Activated CD4-positive, alpha-beta T cell treated with anti-CD3 and anti-CD28 coated beads, Interleukin-2, amount 50 U/mL, for 16 hours (primary cell): ENCODE results near the gene PTPN23.

ENCODE experiments used
- DNase-seq: peaks from one replicate; pipeline ENCODE4 v3.0.0-alpha.2; 2020

PTPN23 gene

GRCh38 chr3:47370887-47371697 is 9.7 kb upstream of the PTPN23 start:
- peak; percentile 34 for DNase-seq

DNA sequence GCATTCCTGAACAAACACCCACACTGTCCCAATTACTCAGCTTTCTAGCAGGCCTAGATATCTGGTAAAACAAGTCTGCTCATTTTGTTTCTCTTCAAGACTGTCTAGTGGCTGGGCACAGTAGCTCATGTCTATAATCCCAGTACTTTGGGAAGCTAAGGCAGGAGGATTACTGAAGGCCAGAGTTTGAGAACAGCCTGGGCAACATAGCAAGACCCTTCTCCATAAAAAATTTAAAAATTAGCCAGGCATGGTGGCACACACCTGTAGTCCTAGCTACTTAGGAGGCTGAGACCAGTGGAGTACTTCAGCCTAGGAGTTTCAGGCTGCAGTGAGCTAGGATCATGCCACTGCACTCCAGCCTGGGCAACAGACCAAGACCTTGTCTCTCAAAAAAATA is 6.2 kb upstream of the PTPN23 start:
- DNase-seq, result no peak

GRCh38 chr3:47376393-47376792 is 4.4 kb upstream of the PTPN23 start:
- DNase-seq, result no peak

DNA sequence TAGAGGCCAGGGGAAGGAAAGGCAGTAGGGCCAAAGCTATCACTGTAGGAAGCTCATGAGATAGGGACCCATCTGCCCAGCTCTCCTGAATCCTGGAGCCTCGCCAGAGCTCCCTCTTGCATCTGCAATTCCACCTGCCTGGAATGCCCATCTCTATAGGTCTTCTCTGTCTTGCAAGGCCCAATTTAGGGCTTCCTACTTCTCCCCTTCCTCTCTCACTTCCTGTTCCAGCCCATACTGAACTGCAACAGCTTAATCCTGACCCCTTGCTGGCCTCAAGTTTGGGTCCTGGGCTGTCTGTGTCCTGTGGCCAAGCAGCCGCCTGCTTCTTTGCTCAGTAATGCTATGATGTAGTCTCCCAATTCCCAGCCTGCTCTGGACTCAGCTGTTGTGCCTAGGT is 3.6 kb upstream of the PTPN23 start:
- no peak for DNase-seq

DNA sequence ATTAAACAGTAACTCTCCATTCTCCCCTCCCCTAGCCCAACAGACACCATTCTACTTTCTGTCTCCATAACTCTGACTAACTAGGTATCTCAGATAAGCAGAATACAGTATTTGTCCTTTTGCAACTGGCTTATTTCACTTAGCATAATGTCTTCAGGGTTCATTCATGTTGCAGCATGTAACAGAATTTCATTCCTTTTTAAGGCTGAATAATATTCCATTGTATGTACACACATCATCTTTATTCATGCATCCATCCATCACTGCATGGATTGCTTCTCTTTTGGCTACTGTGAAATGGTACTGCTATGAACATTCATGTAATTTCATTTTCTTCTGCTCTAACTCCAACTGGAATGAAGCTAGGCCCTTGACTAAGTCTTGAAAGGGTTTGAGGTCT is 2.0 kb upstream of the PTPN23 start:
- DNase-seq, result no peak

DNA sequence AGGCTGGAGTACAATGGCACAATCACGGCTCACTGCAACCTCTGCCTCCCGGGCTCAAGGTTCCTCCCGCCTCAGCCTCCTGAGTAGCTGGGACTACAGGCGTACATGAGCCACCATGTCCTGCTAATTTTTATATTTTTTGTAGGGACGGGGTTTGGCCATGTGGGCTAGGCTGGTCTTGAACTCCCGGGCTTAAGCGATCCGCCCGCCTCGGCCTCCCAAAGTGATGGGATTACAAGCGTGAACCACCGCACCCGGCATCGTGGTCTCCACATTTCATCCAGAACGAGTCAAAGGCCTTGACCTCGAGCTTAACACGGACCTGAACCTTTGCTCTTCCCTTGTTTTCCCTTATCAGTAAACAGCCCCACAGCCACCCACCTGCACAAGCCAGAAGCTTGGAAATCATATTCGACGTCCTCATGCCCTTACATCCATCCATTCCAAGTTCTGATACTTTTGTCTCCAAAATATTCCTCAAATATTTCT is 1.4 kb upstream of the PTPN23 start:
- no peak for DNase-seq

DNA sequence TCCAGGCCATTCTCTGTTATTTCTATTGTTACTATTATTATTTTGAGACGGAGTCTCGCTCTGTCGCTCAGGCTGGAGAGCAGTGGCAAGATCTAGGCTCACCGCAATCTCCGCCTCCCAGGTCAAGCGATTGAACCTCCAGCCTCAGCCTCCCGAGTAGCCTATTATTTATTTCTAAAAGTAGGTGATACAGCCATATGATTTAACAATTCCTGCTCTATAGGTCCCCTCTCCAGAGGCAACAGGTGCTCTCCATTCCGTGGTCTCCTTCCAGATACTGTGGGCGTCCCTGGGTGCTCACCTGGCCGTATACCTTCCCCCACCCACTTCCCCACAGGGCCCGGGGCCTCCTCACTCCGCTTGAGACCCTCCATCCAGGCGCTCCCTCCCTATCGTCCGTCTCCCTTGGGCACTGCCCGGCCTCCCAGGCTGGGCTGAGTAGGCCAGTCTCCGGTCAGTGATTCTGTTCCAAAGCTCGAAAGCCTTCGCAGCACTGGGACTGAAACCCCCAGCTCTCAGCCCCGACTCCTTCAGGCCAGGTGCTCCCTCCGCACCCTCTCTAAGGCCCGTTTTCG is 708 bp upstream of the PTPN23 start:
- no peak for DNase-seq

DNA sequence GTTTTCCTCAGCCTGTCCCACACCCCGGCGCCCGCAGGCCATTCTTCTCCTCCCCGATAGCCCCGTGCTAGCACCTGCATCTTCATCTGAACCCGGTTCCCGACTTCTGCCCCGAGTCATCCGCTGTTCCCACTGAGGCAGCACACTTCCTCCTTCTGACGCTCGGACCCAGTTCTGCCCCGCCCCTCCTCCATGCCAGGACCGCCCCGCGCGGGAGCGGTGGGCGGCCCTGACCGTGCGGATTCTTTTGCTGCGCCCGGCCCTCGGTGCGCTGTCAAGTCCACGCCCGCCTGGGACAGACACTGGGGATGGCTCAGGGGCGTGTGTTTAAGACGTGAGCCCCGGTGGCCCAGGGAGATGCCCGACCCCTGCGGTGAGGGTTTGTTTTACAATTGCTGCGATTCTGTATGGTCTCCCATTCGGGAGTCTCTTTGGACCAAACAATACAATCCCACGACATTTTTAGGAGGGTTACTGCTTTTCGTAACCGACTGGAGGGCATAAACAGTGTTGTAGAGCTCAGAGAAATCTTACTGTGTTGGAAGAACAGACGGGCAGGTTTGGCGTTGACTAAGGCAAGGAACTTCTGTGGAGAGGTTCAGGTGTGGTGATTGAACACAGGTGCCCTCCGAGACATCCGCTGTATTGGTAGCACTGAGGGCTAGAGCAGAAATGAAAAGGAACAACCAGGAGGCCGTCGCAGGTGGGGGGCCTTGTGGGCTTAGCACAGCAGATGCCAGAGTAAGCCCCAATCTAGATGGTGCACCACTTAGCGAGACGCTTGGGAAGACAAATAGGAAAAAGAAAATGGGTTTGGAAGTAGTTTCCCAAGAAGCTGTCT is 716 bp downstream of the PTPN23 start:
- peak; percentile 89 for DNase-seq

- no peak for DNase-seq
Measured at GRCh38 chr3:47384425-47384824, 3.6 kb downstream of the PTPN23 start.

GRCh38 chr3:47385007-47385406 is 4.2 kb downstream of the PTPN23 start:
- DNase-seq, result no peak

DNA sequence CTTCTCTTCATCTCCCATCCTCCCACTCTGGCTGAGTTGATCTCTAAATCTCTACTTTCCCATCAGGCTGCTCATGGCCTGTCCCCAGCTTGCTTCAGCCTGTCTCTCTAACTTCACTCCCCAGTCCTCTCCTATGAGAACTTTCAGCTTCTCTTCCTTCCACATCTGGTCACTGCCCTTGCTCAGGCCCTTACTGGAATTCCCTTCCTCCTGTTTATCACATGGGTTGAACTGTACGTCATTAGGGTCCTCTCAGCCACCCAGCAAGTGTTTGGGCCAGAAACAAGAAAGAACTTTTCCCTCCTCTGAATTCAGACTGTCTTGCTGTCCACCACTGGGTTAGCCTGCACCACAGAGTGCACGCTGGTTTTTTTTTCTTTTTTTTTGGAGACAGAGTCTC is 5.0 kb downstream of the PTPN23 start:
- no peak for DNase-seq

GRCh38 chr3:47392933-47393332 is 12.1 kb downstream of the PTPN23 start:
- DNase-seq, result no peak

GRCh38 chr3:47394140-47394870 is 13.5 kb downstream of the PTPN23 start:
- no peak for DNase-seq

DNA sequence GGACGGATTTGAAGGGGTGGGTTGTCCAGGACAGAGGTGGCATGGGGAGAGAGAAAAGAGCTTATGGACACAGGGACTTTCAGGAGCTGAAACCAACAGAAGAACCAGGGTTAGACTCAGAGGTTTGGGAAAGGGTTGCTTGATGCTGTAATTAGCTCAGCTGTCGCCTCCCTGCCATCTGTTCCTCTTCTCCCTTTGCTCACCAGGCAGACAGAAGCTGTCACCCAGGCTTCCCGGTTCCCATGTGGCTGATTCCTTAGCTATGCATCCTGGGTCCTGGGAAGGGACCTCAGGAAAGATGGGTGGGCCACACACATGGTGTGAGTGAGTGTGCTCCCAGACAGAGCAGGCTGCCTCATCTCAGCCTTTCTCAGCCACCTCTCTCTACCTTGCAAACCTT is 14.1 kb downstream of the PTPN23 start:
- no peak for DNase-seq

- no peak for DNase-seq
Measured at GRCh38 chr3:47398228-47398627, 17.4 kb downstream of the PTPN23 start.

- no peak for DNase-seq
Measured at GRCh38 chr3:47399016-47399415, 18.2 kb downstream of the PTPN23 start.

DNA sequence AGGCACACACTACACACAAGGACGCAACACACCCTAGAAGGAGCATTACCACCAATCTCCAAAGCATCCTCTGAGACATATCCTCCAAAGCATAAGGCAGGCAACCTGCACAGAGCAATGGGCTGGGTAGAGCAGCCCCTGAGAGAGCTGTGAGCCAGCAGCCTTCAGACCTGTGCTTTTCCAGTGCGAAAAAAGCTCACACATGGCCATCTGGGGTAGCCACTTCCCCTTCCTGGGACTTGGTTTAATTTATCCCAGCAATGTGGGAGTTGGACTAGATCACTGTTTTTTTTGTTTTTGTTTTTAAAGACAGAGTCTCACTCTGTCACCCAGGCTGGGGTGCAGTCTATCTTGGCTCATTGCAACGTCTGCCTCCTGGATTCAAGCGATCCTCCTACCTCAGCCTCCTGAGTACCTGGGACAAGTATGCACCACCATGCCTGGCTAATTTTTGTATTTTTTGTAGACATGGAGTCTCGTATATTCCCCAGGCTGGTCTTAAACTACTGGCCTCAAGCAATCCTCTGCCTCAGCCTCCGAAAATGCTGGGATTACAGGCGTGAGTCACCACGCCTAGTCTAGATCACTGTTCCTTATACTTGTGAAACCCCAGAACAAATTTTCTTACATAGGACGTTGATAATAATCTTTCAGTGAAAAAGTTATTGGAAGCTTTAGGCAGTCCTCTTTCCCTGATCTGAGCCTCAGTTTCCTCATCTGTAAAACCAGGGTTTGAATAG is 18.9 kb downstream of the PTPN23 start:
- DNase-seq, result no peak

- DNase-seq, result no peak
Measured at GRCh38 chr3:47404431-47404876, 23.6 kb downstream of the PTPN23 start.

GRCh38 chr3:47404955-47405790 is 24.4 kb downstream of the PTPN23 start:
- DNase-seq, result no peak

GRCh38 chr3:47405820-47406761 is 25.3 kb downstream of the PTPN23 start:
- DNase-seq, result no peak
